ENCODE measurements around the gene CREG1.

The CREG1 gene

GRCh38 chr1:167491586-167492461 lies 61.7 kb downstream of the CREG1 start:
- no peak for ATAC-seq
- no peak for TF ChIP-seq CSRNP3 (CRISPR knock-in tag; IDR thresholded peaks at IDR 0.05)
- no peak for TF ChIP-seq ZFP3 (CRISPR knock-in tag; IDR thresholded peaks at IDR 0.05)
- no peak for TF ChIP-seq ZNF70 (CRISPR knock-in tag; IDR thresholded peaks at IDR 0.05)
- no peak for TF ChIP-seq RARB (CRISPR knock-in tag; IDR thresholded peaks at IDR 0.05)
- TF ChIP-seq GLIS3 (CRISPR knock-in tag; IDR thresholded peaks at IDR 0.05) = no peak
- no peak for TF ChIP-seq BACH2 (CRISPR knock-in tag; IDR thresholded peaks at IDR 0.05; ENCODE audit: borderline replicate concordance)
- TF ChIP-seq ZC3H10 (CRISPR knock-in tag; IDR thresholded peaks at IDR 0.05) = no peak
- no peak for TF ChIP-seq OSR1 (CRISPR knock-in tag; IDR thresholded peaks at IDR 0.05)
- TF ChIP-seq ISL1 (CRISPR knock-in tag; IDR thresholded peaks at IDR 0.05) = no peak
- TF ChIP-seq ZNF565 (CRISPR knock-in tag; conservative IDR thresholded peaks at IDR 0.05; ENCODE audit: low read depth) = no peak
- TF ChIP-seq SNAI2 (CRISPR knock-in tag; IDR thresholded peaks at IDR 0.05) = no peak
- TF ChIP-seq CREB5 (CRISPR knock-in tag; IDR thresholded peaks at IDR 0.05; ENCODE audit: low read depth) = no peak
- no peak for TF ChIP-seq POU6F1 (CRISPR knock-in tag; IDR thresholded peaks at IDR 0.05; ENCODE audit: borderline replicate concordance, low read depth)
- TF ChIP-seq TCF4 (CRISPR knock-in tag; IDR thresholded peaks at IDR 0.05; ENCODE audit: borderline replicate concordance) = no peak
- no peak for TF ChIP-seq ARNTL (CRISPR knock-in tag; IDR thresholded peaks at IDR 0.05; ENCODE audit: borderline replicate concordance, low read depth)
- TF ChIP-seq TSHZ2 (CRISPR knock-in tag; IDR thresholded peaks at IDR 0.05) = no peak

Data from SK-N-SH treated with all-trans-retinoic acid at 6 μM for 48 hours (cell line).